A673 (cell line): ENCODE measurements around the gene KIF17.

ENCODE experiments used
- EZH2 ChIP-seq: fragments of 200-600 bp; sonication (generic); IDR thresholded peaks from 2 replicates; pipeline ENCODE4 v1.6.1; 2017; ENCODE audit warnings: borderline replicate concordance, low read depth, mild to moderate bottlenecking, mixed read lengths, antibody characterized with exemption, low read length; ENCODE audit not compliant: poor library complexity, severe bottlenecking
- TF ChIP-seq, protein P1 (sequence below): fragments of 300-800, 200-600 bp; sonication (generic); conservative IDR thresholded peaks from 2 replicates; pipeline ENCODE4 v1.5.1; 2017; ENCODE audit warnings: low read depth, mild to moderate bottlenecking, antibody characterized with exemption, low read length, moderate library complexity, mixed read lengths

GRCh38 chr1:20682571-20683236 lies 35.1 kb downstream of the KIF17 start:
- TF ChIP-seq, protein P1, sequence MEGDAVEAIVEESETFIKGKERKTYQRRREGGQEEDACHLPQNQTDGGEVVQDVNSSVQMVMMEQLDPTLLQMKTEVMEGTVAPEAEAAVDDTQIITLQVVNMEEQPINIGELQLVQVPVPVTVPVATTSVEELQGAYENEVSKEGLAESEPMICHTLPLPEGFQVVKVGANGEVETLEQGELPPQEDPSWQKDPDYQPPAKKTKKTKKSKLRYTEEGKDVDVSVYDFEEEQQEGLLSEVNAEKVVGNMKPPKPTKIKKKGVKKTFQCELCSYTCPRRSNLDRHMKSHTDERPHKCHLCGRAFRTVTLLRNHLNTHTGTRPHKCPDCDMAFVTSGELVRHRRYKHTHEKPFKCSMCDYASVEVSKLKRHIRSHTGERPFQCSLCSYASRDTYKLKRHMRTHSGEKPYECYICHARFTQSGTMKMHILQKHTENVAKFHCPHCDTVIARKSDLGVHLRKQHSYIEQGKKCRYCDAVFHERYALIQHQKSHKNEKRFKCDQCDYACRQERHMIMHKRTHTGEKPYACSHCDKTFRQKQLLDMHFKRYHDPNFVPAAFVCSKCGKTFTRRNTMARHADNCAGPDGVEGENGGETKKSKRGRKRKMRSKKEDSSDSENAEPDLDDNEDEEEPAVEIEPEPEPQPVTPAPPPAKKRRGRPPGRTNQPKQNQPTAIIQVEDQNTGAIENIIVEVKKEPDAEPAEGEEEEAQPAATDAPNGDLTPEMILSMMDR = no peak
- TF ChIP-seq EZH2 = no peak
